ENCODE results near the gene GRAP2. TPM values are rescaled to one million over a fixed set of nuclear protein-coding genes. Genes with fewer than 3 reads are reported as not detected.

GRAP2 gene
- total RNA-seq, 1 experiment from 2014 or later, result 0.54 TPM

GRCh38 chr22:39936523-39937145, 35.8 kb downstream of the GRAP2 start:
- H3K4me1 ChIP-seq (ENCODE audit: control insufficient read depth, insufficient read depth, low read length), result no peaks in the 10 kb centered on the region
- intact Hi-C loops (cut with micrococcal nuclease; ENCODE audit: unreplicated experiment), result no loop called here
- ATAC-seq (no peak), DNase-seq (ENCODE audit: low read depth, low spot score) (no peak)
- ChIA-PET POLR2A (no interaction called here), CTCF (no interaction called here)
- no peak overlapping the region for H3K27ac ChIP-seq (ENCODE audit: low read length)
- H3K27me3 ChIP-seq (ENCODE audit: control insufficient read depth, insufficient read depth, low read length), result peaks cover 6% of the 10 kb centered on the region
- BruUV-seq (replicated peaks), result no TSS peak
- TF ChIP-seq POLR2AphosphoS5 (IDR thresholded peaks at IDR 0.05; ENCODE audit: low read depth, low read length) (no peak), TCF7L2 (IDR thresholded peaks at IDR 0.05; ENCODE audit: low read depth, low read length) (no peak), SIN3A (IDR thresholded peaks at IDR 0.05; ENCODE audit: borderline replicate concordance, insufficient read depth, low read depth, low read length) (no peak), REST (IDR thresholded peaks at IDR 0.05; ENCODE audit: insufficient read depth in 1 of 2, low read depth in 2 of 2, low read length in 1 of 2) (no peak), CTCF (IDR thresholded peaks at IDR 0.05) (no peak)
- H3K36me3 ChIP-seq (ENCODE audit: control insufficient read depth, insufficient read depth, low read length), result no peaks in the 10 kb centered on the region
- no peak overlapping the region for H3K4me3 ChIP-seq (ENCODE audit: low read depth in 2 of 2, low read length in 2 of 2)
- in situ Hi-C loops (cut with HindIII; ENCODE audit: low pct_unique_long_range_greater_than_20kb, low sequenced_read_pairs), result no loop called here
- H3K9me3 ChIP-seq (ENCODE audit: control insufficient read depth, insufficient read depth, low read depth, low read length), result no peaks in the 10 kb centered on the region

DNA sequence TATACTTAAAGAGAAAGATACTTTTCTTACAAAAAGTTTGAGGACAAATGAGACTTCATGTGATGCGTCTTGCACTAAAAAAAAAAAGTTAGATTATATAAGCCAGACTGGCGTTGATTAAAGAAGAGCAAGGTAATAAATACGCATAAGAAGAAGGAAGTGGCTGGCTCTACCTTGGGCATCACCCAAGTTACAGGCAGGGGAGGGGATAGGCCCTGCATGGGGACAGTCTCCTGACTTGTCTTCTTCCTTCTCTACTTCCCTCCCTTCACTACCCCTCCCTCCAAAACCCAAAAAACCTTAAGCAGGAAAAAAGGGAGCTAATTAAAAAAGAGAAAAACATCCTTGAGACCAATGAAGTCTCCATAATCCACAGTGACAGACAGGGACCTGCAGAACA, 37.0 kb downstream of the GRAP2 start:
- POLR2A ChIA-PET, result no interaction called here
- intact Hi-C loops (cut with micrococcal nuclease; ENCODE audit: unreplicated experiment) (no loop called here), in situ Hi-C loops (cut with HindIII; ENCODE audit: low pct_unique_long_range_greater_than_20kb, low sequenced_read_pairs) (no loop called here)
- H3K9me3 ChIP-seq (ENCODE audit: control insufficient read depth, insufficient read depth, low read depth, low read length), result no peaks in the 10 kb centered on the region
- TF ChIP-seq POLR2AphosphoS5 (IDR thresholded peaks at IDR 0.05; ENCODE audit: low read depth, low read length) (no peak), SIN3A (IDR thresholded peaks at IDR 0.05; ENCODE audit: borderline replicate concordance, insufficient read depth, low read depth, low read length) (no peak), REST (IDR thresholded peaks at IDR 0.05; ENCODE audit: insufficient read depth in 1 of 2, low read depth in 2 of 2, low read length in 1 of 2) (no peak), TCF7L2 (IDR thresholded peaks at IDR 0.05; ENCODE audit: low read depth, low read length) (no peak), CTCF (IDR thresholded peaks at IDR 0.05) (no peak)
- no peaks in the 10 kb centered on the region for H3K36me3 ChIP-seq (ENCODE audit: control insufficient read depth, insufficient read depth, low read length)
- no peak overlapping the region for H3K27ac ChIP-seq (ENCODE audit: low read length)
- H3K4me1 ChIP-seq (ENCODE audit: control insufficient read depth, insufficient read depth, low read length), result no peaks in the 10 kb centered on the region
- no peak overlapping the region for H3K4me3 ChIP-seq (ENCODE audit: low read depth in 2 of 2, low read length in 2 of 2)
- H3K27me3 ChIP-seq (ENCODE audit: control insufficient read depth, insufficient read depth, low read length), result peaks cover 4% of the 10 kb centered on the region
- no TSS peak for BruUV-seq (replicated peaks)
- DNase-seq (ENCODE audit: low read depth, low spot score), result no peak
- CTCF ChIA-PET, result no interaction called here
- no peak for ATAC-seq

Measured in Panc1 (cell line).